HG03139 (cell line): ENCODE data around the gene EVI5.
"Not testable (repeated sequence)": the region's sequence is repeated elsewhere in the genome, so short reads cannot be mapped to it uniquely, and the experiment has no call there.

ENCODE experiments used
- ATAC-seq: cut with Tn5 transposase; IDR thresholded peaks from one replicate; pipeline ENCODE4 v1.9.1; 2021; ENCODE audit not compliant: unreplicated experiment

Gene EVI5

GRCh38 chr1:92698932-92699331 lies 86.0 kb downstream of the EVI5 start:
- ATAC-seq: no peak

GRCh38 chr1:92695104-92695503 lies 89.8 kb downstream of the EVI5 start:
- no peak for ATAC-seq

- no peak for ATAC-seq
Observed at GRCh38 chr1:92691925-92692324, 93.0 kb downstream of the EVI5 start.

GRCh38 chr1:92690212-92690906 lies 94.5 kb downstream of the EVI5 start:
- ATAC-seq: no peak

GRCh38 chr1:92679980-92680379 lies 104.9 kb downstream of the EVI5 start:
- ATAC-seq: no peak

- no peak for ATAC-seq
Observed at GRCh38 chr1:92663775-92664174, 121.1 kb downstream of the EVI5 start.

- no peak for ATAC-seq
Observed at GRCh38 chr1:92662048-92662447, 122.9 kb downstream of the EVI5 start.

GRCh38 chr1:92657701-92658100 lies 127.2 kb downstream of the EVI5 start:
- no peak for ATAC-seq

- ATAC-seq: no peak
Observed at GRCh38 chr1:92655197-92655801, 129.6 kb downstream of the EVI5 start.

GRCh38 chr1:92653605-92654381 lies 131.1 kb downstream of the EVI5 start:
- no peak for ATAC-seq

- not testable (repeated sequence) for ATAC-seq
Observed at GRCh38 chr1:92640686-92641085, 144.2 kb downstream of the EVI5 start.

GRCh38 chr1:92638498-92638897 lies 146.4 kb downstream of the EVI5 start:
- no peak for ATAC-seq

- not testable (repeated sequence) for ATAC-seq
Observed at GRCh38 chr1:92635203-92635602, 149.7 kb downstream of the EVI5 start.

- ATAC-seq: no peak
Observed at GRCh38 chr1:92623187-92623778, 161.6 kb downstream of the EVI5 start.

- ATAC-seq: no peak
Observed at GRCh38 chr1:92619466-92620189, 165.3 kb downstream of the EVI5 start.

- ATAC-seq: no peak
Observed at GRCh38 chr1:92601044-92601443, 183.9 kb downstream of the EVI5 start.

GRCh38 chr1:92599184-92599583 lies 185.7 kb downstream of the EVI5 start:
- no peak for ATAC-seq

- ATAC-seq: not testable (repeated sequence)
Observed at GRCh38 chr1:92589361-92589760, 195.5 kb downstream of the EVI5 start.

GRCh38 chr1:92587445-92587844 lies 197.5 kb downstream of the EVI5 start:
- ATAC-seq: no peak

GRCh38 chr1:92585831-92586230 lies 199.1 kb downstream of the EVI5 start:
- ATAC-seq: no peak

GRCh38 chr1:92584810-92585209 lies 200.1 kb downstream of the EVI5 start:
- ATAC-seq: not testable (repeated sequence)
